PC-9 (cell line): ENCODE measurements around the gene BMF. TPM values are rescaled to one million over a fixed set of nuclear protein-coding genes. Genes with fewer than 3 reads are reported as not detected.
A peak's percentile ranks its signal among the peaks of the same experiment; 100 is the strongest.
"Not testable (repeated sequence)": the region's sequence is repeated elsewhere in the genome, so short reads cannot be mapped to it uniquely, and the experiment has no call there.

ENCODE experiments used
- BruUV-seq: library from RNA; stranded (reverse); fragments of 400-500 nt; replicated peaks from 2 replicates; lab custom pipeline; 2021; lab: Mats Ljungman, UMichigan
- CTCF ChIA-PET: fragments of 300-600 bp; sonication (Branson Sonifier 250); formaldehyde crosslinking; loops from one replicate; lab custom pipeline; 2022; ENCODE audit warnings: antibody characterized with exemption; lab: Charles Lee
- POLR2A ChIA-PET: fragments of 300-600 bp; sonication (Branson Sonifier 250); formaldehyde crosslinking; loops from one replicate; lab custom pipeline; 2022; ENCODE audit warnings: antibody characterized with exemption; ENCODE audit not compliant: unreplicated experiment; lab: Charles Lee
- DNase-seq, 2 experiments: peaks; one replicate each; pipeline versions ENCODE4 v3.0.0 to v3.0.0-alpha.2; 2015 to 2022; ENCODE audit warnings: mixed read lengths in 1 of 2
- H2AFZ ChIP-seq: fragments of 200-600 bp; sonication (generic); 2 replicates; pipeline ENCODE4 v1.8.1; 2017; ENCODE audit warnings: antibody characterized with exemption
- H3F3A ChIP-seq: fragments of 200-600 bp; sonication (generic); 2 replicates; pipeline ENCODE4 v1.8.1; 2017; ENCODE audit warnings: antibody characterized with exemption, mild to moderate bottlenecking, low read depth; ENCODE audit not compliant: insufficient read depth
- H3K27ac ChIP-seq: fragments of 200-600 bp; sonication (generic); 2 replicates; pipeline ENCODE4 v1.6.1; 2016; ENCODE audit warnings: mixed run types
- H3K27me3 ChIP-seq: fragments of 200-600 bp; sonication (generic); 2 replicates; pipeline ENCODE4 v1.6.1; 2016; ENCODE audit warnings: low read depth, mixed run types; ENCODE audit not compliant: insufficient read depth
- H3K36me3 ChIP-seq: fragments of 200-600 bp; sonication (generic); 2 replicates; pipeline ENCODE4 v1.6.1; 2016; ENCODE audit warnings: low read depth, mixed run types
- H3K4me1 ChIP-seq: fragments of 200-600 bp; sonication (generic); replicated peaks from 2 replicates; pipeline ENCODE4 v1.6.1; 2016; ENCODE audit warnings: mixed run types; ENCODE audit not compliant: insufficient read depth
- H3K4me2 ChIP-seq: fragments of 200-600 bp; sonication (generic); 2 replicates; pipeline ENCODE4 v1.6.1; 2017; ENCODE audit warnings: mixed run types
- H3K4me3 ChIP-seq: fragments of 200-600 bp; sonication (generic); 2 replicates; pipeline ENCODE4 v1.6.1; 2016; ENCODE audit warnings: mixed run types
- H3K79me2 ChIP-seq: fragments of 200-600 bp; sonication (generic); 2 replicates; pipeline ENCODE4 v1.6.1; 2017; ENCODE audit warnings: low read depth, mixed run types
- H3K9me2 ChIP-seq: fragments of 200-600 bp; sonication (generic); 2 replicates; pipeline ENCODE4 v1.8.1; 2017; ENCODE audit warnings: mild to moderate bottlenecking; ENCODE audit not compliant: insufficient read depth
- H3K9me3 ChIP-seq: fragments of 200-600 bp; sonication (generic); 2 replicates; pipeline ENCODE4 v1.8.1; 2016; ENCODE audit warnings: low read depth; ENCODE audit not compliant: insufficient read depth
- H4K20me1 ChIP-seq: fragments of 200-600 bp; sonication (generic); 2 replicates; pipeline ENCODE4 v1.8.1; 2017; ENCODE audit not compliant: insufficient read depth
- EZH2 ChIP-seq: fragments of 200-600 bp; sonication (generic); IDR thresholded peaks from 2 replicates; pipeline ENCODE4 v1.8.0; 2017; ENCODE audit warnings: antibody characterized with exemption, low read depth
- intact Hi-C: fragments of 100-400 bp; cut with micrococcal nuclease; formaldehyde crosslinking; loops from one replicate; pipeline ENCODE4 v1.10.0; 2022; ENCODE audit not compliant: unreplicated experiment
- total RNA-seq: library from RNA; stranded (reverse); gene quantifications from 2 replicates; pipeline ENCODE4 v1.2.3, GENCODE V29; 2021
- TF ChIP-seq, protein P1 (sequence below): fragments of 200-600 bp; sonication (generic); conservative IDR thresholded peaks from 2 replicates; pipeline ENCODE4 v1.6.1; 2017; ENCODE audit warnings: mixed run types, antibody characterized with exemption, mild to moderate bottlenecking, moderate library complexity

BMF gene
- total RNA-seq, 1 experiment from 2014 or later = 11.0 TPM

DNA sequence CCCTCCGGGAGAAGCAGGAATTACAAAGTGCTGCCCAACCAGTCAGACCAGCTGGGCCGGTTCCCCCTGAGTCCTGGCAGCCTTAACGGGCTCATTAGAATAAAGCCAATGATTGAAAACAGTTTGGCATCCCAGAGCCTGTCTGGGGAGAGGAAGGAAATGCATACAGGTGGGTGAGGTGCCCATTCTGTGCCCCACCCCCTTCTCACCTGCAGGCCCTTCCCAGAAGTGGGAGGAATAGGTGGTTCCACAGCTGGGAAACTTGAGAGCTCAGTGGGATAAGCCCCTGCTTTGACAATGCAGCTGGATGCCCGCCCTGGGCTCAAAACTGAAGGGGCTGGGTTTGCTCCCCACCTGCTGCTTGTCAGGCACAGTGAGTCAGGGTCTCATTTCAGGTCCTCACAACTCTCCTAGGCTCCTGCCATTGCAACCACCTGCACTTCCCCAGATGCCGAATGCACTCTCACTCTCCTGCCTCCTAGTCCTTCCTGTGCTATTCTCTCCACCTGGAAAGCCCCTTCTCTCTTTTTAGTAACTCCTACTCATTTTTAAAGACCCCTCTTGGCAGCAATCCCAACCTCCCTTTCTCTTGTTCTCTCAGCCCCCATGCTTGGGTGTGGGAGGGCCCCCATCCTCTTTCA, 46.7 kb upstream of the BMF start:
- Histone ChIP-seq H3K27me3 (no peaks in the 10 kb centered on the region), H3K36me3 (no peaks in the 10 kb centered on the region), H2AFZ (no peak overlapping the region), H3K79me2 (no peaks in the 10 kb centered on the region), H3F3A (peaks cover 18% of the 10 kb centered on the region), H3K4me2 (peak overlapping the region; percentile 57), H3K9me2 (no peaks in the 10 kb centered on the region), H3K4me1 (peaks cover 36% of the 10 kb centered on the region), H4K20me1 (no peaks in the 10 kb centered on the region), H3K4me3 (no peak overlapping the region), H3K27ac (no peak overlapping the region), H3K9me3 (no peaks in the 10 kb centered on the region)
- TF ChIP-seq, protein P1, sequence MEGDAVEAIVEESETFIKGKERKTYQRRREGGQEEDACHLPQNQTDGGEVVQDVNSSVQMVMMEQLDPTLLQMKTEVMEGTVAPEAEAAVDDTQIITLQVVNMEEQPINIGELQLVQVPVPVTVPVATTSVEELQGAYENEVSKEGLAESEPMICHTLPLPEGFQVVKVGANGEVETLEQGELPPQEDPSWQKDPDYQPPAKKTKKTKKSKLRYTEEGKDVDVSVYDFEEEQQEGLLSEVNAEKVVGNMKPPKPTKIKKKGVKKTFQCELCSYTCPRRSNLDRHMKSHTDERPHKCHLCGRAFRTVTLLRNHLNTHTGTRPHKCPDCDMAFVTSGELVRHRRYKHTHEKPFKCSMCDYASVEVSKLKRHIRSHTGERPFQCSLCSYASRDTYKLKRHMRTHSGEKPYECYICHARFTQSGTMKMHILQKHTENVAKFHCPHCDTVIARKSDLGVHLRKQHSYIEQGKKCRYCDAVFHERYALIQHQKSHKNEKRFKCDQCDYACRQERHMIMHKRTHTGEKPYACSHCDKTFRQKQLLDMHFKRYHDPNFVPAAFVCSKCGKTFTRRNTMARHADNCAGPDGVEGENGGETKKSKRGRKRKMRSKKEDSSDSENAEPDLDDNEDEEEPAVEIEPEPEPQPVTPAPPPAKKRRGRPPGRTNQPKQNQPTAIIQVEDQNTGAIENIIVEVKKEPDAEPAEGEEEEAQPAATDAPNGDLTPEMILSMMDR = no peak
- no peak for TF ChIP-seq EZH2
- no TSS peak for BruUV-seq
- peak; percentile 82 to 85 for DNase-seq
- intact Hi-C loops = no loop called here
- POLR2A ChIA-PET = no interaction called here
- CTCF ChIA-PET = interaction anchor here (0.6 kb wide), 2 partner anchors 108 to 154 kb away, joined by 3 read pairs; no protein-coding TSS in a partner anchor

DNA sequence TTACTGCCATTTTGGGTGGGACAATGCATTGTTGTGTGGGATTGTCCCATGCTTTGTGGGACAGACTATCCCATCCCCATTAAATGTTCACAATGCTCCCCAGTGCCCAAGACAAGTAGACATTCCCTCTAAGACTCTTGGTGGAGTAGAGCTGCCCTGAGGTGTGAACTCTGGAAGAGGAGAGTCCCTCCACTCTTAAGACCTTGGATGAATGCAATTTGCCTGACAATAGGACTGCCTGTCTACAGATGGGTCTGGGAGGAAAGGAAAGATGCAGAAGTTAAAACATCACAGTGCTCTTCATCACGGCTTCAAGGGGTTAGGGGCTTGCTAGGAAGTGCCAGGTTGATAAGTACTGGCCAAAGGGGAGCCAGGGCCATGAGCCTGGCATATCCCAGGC, 46.1 kb upstream of the BMF start:
- H3K9me3 ChIP-seq, intact Hi-C loops, BruUV-seq, DNase-seq, H3K27ac ChIP-seq, H3K36me3 ChIP-seq, H4K20me1 ChIP-seq, H3K9me2 ChIP-seq, H3K79me2 ChIP-seq, H3K27me3 ChIP-seq, H3K4me3 ChIP-seq, H2AFZ ChIP-seq, POLR2A ChIA-PET: not testable (repeated sequence)
- Histone ChIP-seq H3K4me2 (0 out of 2 replicates have a peak overlapping the region, but pooled peaks have one; percentile 28), H3F3A (peaks cover 22% of the 10 kb centered on the region), H3K4me1 (peaks cover 38% of the 10 kb centered on the region)
- CTCF ChIA-PET = interaction anchor here (0.6 kb wide), 1 partner anchor 107 kb away, joined by 3 read pairs; no protein-coding TSS in a partner anchor

DNA sequence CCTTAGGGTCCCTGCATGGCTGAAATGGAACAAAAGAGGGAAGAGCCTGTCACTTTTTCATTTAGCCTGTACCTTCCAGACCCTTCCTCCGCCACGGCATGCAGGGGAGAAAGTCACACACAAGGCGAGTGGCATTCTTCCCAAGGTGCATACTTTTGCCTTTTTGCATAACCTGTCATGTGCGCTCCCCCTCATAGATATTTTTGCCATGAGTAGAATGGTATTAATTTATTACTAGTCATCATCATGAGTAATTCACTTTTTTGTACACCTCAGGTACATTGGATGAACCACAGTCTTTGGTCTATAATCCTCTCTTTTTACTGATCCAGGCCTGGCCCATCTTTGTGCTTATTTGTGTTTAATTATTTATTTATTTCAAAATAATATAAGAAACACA, 43.3 kb upstream of the BMF start:
- no peak for DNase-seq
- Histone ChIP-seq H3K79me2 (no peaks in the 10 kb centered on the region), H4K20me1 (no peaks in the 10 kb centered on the region), H3K36me3 (no peaks in the 10 kb centered on the region), H3K9me3 (no peaks in the 10 kb centered on the region), H2AFZ (no peak overlapping the region), H3K9me2 (no peaks in the 10 kb centered on the region), H3K4me1 (peaks cover 42% of the 10 kb centered on the region), H3K4me3 (no peak overlapping the region), H3F3A (peaks cover 27% of the 10 kb centered on the region), H3K27ac (no peak overlapping the region), H3K4me2 (no peak overlapping the region), H3K27me3 (no peaks in the 10 kb centered on the region)
- intact Hi-C loops = no loop called here
- ChIA-PET CTCF (no interaction called here), POLR2A (no interaction called here)
- TF ChIP-seq, protein P1 = no peak
- TF ChIP-seq EZH2 = no peak
- no TSS peak for BruUV-seq
